MM.1S (cell line): ENCODE results near the gene FBXL2.

Experiments
- DNase-seq: peaks from one replicate; pipeline ENCODE4 v3.0.0-alpha.2; 2015
- H2AFZ ChIP-seq: fragments of 300-600 bp; sonication (generic); 2 replicates; pipeline ENCODE4 v1.6.0; 2016; ENCODE audit warnings: antibody characterized with exemption, low read length
- H3F3A ChIP-seq: fragments of 300-600 bp; sonication (generic); 2 replicates; pipeline ENCODE4 v1.6.1; 2016; ENCODE audit warnings: mild to moderate bottlenecking, antibody characterized with exemption, low read length, moderate library complexity, mixed read lengths; ENCODE audit not compliant: insufficient read depth
- H3K27ac ChIP-seq: fragments of 300-600 bp; sonication (generic); 2 replicates; pipeline ENCODE4 v1.5.1; 2016; ENCODE audit warnings: mild to moderate bottlenecking, low read length
- H3K27me3 ChIP-seq: fragments of 300-600 bp; sonication (generic); replicated peaks from 2 replicates; pipeline ENCODE4 v1.6.0; 2016; ENCODE audit warnings: low read length; ENCODE audit not compliant: insufficient read depth
- H3K36me3 ChIP-seq: fragments of 300-600 bp; sonication (generic); replicated peaks from 2 replicates; pipeline ENCODE4 v1.6.1; 2016; ENCODE audit warnings: mild to moderate bottlenecking, low read length, mixed read lengths; ENCODE audit not compliant: insufficient read depth
- H3K4me1 ChIP-seq: fragments of 300-600 bp; sonication (generic); 2 replicates; pipeline ENCODE4 v1.6.1; 2016; ENCODE audit warnings: low read length, mixed read lengths
- H3K4me2 ChIP-seq: fragments of 300-600 bp; sonication (generic); 2 replicates; pipeline ENCODE4 v1.6.0; 2016; ENCODE audit warnings: low read depth, low read length
- H3K4me3 ChIP-seq: fragments of 300-600 bp; sonication (generic); 2 replicates; pipeline ENCODE4 v1.5.1; 2016; ENCODE audit warnings: low read length, mixed read lengths
- H3K79me2 ChIP-seq: fragments of 300-600 bp; sonication (generic); 2 replicates; pipeline ENCODE4 v1.6.1; 2016; ENCODE audit warnings: mixed run types, low read length, mixed read lengths
- H3K9ac ChIP-seq: fragments of 300-600 bp; sonication (generic); 2 replicates; pipeline ENCODE4 v1.6.1; 2016; ENCODE audit warnings: low read length, mixed read lengths
- H3K9me2 ChIP-seq: fragments of 300-600 bp; sonication (generic); replicated peaks from 2 replicates; pipeline ENCODE4 v1.6.1; 2016; ENCODE audit warnings: mild to moderate bottlenecking, low read length, mixed read lengths; ENCODE audit not compliant: insufficient read depth
- H3K9me3 ChIP-seq: fragments of 300-600 bp; sonication (generic); replicated peaks from 2 replicates; pipeline ENCODE4 v1.6.1; 2016; ENCODE audit warnings: mild to moderate bottlenecking, low read length, mixed read lengths; ENCODE audit not compliant: insufficient read depth
- H4K20me1 ChIP-seq: fragments of 300-600 bp; sonication (generic); 2 replicates; pipeline ENCODE4 v1.6.1; 2016; ENCODE audit warnings: mild to moderate bottlenecking, low read length, moderate library complexity, mixed read lengths; ENCODE audit not compliant: insufficient read depth
- EZH2 ChIP-seq: fragments of 300-600 bp; sonication (generic); optimal IDR thresholded peaks from 2 replicates; pipeline ENCODE3; 2017; ENCODE audit warnings: low read depth, mild to moderate bottlenecking, antibody characterized with exemption, low read length, mixed read lengths
- EZH2phosphoT487 ChIP-seq: fragments of 300-600 bp; sonication (generic); IDR thresholded peaks from 2 replicates; pipeline ENCODE4 v1.6.1; 2018; ENCODE audit warnings: antibody characterized with exemption, low read length
- TF ChIP-seq, protein P1 (sequence below): fragments of 300-600 bp; sonication (generic); IDR thresholded peaks from 2 replicates; pipeline ENCODE4 v1.5.1; 2016; ENCODE audit warnings: antibody characterized with exemption, low read length, mixed read lengths

FBXL2 gene

DNA sequence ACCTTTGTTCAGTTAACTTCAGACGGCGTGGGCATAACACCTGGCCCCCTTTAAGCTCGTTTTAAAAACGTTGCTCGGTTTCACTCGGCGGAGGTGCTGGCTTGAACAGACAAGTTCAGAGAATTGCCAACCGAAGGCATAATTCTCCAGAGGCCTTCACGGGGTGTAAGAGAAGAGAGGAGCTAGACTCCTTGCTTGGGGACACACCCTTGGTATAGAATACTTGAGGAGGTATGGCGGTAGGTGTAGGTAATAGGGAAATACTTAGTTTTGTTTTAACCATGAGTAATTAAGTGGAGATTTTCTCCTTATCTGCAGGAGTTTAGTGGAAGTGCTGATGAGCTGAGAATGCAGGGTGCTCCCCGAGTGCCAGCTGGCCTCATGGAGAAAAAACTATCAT, 921 bp downstream of the FBXL2 start:
- no peak for DNase-seq
- Histone ChIP-seq H3K36me3 (no peaks in the 10 kb centered on the region), H3K9me2 (no peaks in the 10 kb centered on the region), H4K20me1 (no peaks in the 10 kb centered on the region), H3K79me2 (no peaks in the 10 kb centered on the region), H3K4me2 (peak overlapping the region; percentile 74), H3K27me3 (no peaks in the 10 kb centered on the region), H3K9ac (peak overlapping the region; percentile 41; the same call in 1 of the 2 replicates), H3K4me3 (peak overlapping the region; percentile 60), H3K4me1 (0 out of 2 replicates have a peak, but pooled peaks cover 7% of the 10 kb centered on the region), H3K27ac (no peak overlapping the region), H2AFZ (peak overlapping the region; percentile 69), H3F3A (no peaks in the 10 kb centered on the region), H3K9me3 (no peaks in the 10 kb centered on the region)
- TF ChIP-seq EZH2: no peak
- TF ChIP-seq EZH2phosphoT487: no peak
- TF ChIP-seq, protein P1, sequence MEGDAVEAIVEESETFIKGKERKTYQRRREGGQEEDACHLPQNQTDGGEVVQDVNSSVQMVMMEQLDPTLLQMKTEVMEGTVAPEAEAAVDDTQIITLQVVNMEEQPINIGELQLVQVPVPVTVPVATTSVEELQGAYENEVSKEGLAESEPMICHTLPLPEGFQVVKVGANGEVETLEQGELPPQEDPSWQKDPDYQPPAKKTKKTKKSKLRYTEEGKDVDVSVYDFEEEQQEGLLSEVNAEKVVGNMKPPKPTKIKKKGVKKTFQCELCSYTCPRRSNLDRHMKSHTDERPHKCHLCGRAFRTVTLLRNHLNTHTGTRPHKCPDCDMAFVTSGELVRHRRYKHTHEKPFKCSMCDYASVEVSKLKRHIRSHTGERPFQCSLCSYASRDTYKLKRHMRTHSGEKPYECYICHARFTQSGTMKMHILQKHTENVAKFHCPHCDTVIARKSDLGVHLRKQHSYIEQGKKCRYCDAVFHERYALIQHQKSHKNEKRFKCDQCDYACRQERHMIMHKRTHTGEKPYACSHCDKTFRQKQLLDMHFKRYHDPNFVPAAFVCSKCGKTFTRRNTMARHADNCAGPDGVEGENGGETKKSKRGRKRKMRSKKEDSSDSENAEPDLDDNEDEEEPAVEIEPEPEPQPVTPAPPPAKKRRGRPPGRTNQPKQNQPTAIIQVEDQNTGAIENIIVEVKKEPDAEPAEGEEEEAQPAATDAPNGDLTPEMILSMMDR: no peak

DNA sequence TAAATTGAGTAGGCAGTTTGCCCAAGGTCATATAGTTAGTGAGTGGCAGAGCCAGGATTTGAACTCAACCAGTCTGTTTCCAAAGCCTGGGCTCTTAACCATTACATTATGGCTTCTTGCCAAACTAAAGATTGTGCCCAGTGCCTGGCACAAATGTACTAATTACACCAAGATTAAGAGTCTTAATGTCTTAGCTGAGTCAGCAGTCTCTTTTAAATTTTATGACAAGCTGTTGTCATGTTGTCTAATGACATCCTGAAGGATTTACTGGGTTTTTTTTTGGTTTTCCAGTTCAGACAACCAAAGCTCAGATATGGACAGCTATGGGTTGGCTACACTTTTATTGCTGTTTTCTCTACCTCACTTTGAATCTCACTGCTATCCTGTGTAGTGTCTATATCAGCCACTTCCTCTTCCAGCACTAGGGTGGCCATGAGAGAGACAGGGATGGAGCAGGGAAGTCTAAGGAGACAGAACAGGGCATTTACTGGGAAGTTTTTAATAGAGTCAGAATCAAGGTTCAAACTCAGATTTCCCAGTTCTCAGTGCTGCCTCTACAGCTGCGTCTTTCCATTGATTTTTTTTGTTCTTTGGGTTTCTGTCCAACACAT, 10.5 kb downstream of the FBXL2 start:
- H3K4me2 ChIP-seq: no peak overlapping the region
- DNase-seq: no peak
- H3K4me3 ChIP-seq: no peak overlapping the region
- no peaks in the 10 kb centered on the region for H3K36me3 ChIP-seq
- H3K27me3 ChIP-seq: no peaks in the 10 kb centered on the region
- no peak overlapping the region for H2AFZ ChIP-seq
- no peaks in the 10 kb centered on the region for H3K79me2 ChIP-seq
- H3K9me3 ChIP-seq: no peaks in the 10 kb centered on the region
- TF ChIP-seq EZH2phosphoT487: no peak
- TF ChIP-seq, protein P1: no peak
- TF ChIP-seq EZH2: no peak
- H3K4me1 ChIP-seq: no peaks in the 10 kb centered on the region
- no peak overlapping the region for H3K27ac ChIP-seq
- no peaks in the 10 kb centered on the region for H3F3A ChIP-seq
- H3K9ac ChIP-seq: no peak overlapping the region
- no peaks in the 10 kb centered on the region for H4K20me1 ChIP-seq
- H3K9me2 ChIP-seq: no peaks in the 10 kb centered on the region

DNA sequence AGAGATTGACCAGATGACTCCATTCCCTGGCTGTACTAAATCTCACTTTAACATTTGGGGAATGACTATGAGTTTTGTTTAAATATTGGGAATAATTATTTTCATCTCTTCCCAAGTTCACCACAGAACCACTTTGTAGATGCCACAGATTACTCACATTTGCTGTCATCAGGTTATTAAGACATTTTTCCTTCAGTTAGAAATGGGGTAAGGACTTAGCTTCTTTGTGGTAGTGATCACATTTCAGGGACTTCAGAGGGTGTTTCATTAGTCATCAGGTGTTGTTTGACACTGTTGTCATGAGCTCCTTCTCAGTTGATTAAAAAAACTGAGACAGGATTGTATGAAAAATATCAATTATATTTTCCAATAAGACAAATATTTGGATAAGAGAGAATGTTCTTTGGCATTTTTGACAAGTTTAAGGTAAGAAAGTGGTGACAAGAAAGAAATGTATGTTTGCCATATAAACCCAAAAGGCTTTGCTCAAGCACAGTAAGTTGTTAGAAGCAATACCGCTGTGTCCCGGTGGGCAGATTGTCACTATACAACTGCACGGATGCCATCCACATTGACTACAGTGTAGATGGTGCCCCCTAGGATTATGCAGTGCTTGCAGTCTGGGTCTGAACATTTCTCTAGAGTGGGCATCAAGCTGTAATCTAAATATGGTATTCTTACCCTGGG, 22.3 kb downstream of the FBXL2 start:
- H3K4me3 ChIP-seq: no peak overlapping the region
- H3K27me3 ChIP-seq: no peaks in the 10 kb centered on the region
- no peak for DNase-seq
- no peaks in the 10 kb centered on the region for H3K79me2 ChIP-seq
- H2AFZ ChIP-seq: no peak overlapping the region
- H3K27ac ChIP-seq: no peak overlapping the region
- no peaks in the 10 kb centered on the region for H3K4me1 ChIP-seq
- no peaks in the 10 kb centered on the region for H3K9me3 ChIP-seq
- no peaks in the 10 kb centered on the region; the same call in 1 of the 2 replicates for H3K9me2 ChIP-seq
- no peak overlapping the region for H3K9ac ChIP-seq
- H3F3A ChIP-seq: no peaks in the 10 kb centered on the region
- H4K20me1 ChIP-seq: no peaks in the 10 kb centered on the region
- no peaks in the 10 kb centered on the region for H3K36me3 ChIP-seq
- no peak for TF ChIP-seq EZH2
- TF ChIP-seq, protein P1: no peak
- no peak overlapping the region for H3K4me2 ChIP-seq
